HG03432 (cell line): ENCODE measurements around the gene GIPC1.
A peak's percentile ranks its signal among the peaks of the same experiment; 100 is the strongest.
"Not testable (repeated sequence)": the region's sequence is repeated elsewhere in the genome, so short reads cannot be mapped to it uniquely, and the experiment has no call there.

Source experiments
- ATAC-seq: cut with Tn5 transposase; IDR thresholded peaks from one replicate; pipeline ENCODE4 v1.9.1; 2021; ENCODE audit warnings: mild to moderate bottlenecking, moderate library complexity; ENCODE audit not compliant: unreplicated experiment

Gene GIPC1

DNA sequence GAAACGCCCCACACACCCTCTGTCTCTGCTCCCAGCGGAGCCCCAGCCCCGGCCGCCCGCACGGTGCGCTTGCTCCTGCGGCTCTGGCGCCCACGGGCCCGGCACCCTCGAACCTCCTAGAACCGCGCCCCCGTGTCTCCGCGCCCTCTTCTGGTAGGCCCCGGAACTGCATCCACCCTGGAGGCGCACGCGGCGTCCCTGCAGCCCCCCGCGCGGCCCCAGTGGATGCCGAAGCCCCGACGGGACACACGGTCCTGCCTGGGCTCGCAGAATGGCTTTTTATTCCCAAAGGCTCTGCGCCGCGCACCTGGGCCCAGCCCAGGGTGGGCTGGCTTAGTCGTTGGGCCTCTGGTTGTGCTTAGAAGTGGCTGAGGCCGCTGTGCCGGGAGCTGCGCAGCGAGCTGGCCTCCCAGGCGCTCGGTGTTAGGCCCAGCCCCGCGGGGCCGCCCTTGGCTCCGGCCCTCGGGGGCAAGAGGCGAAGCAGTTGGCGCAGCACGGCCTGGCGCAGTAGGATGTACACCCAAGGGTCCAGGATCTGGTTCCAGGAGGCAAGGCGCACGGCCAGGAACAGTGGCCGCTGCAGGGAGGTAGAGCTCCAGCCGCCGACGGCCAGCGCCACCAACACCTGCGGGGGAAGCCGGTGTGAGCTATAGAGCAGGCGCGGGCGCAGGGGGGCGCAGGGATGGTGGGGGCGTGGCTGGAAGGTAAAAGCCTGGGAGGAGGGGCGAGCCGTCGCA lies 23.6 kb downstream of the GIPC1 start:
- ATAC-seq: no peak

DNA sequence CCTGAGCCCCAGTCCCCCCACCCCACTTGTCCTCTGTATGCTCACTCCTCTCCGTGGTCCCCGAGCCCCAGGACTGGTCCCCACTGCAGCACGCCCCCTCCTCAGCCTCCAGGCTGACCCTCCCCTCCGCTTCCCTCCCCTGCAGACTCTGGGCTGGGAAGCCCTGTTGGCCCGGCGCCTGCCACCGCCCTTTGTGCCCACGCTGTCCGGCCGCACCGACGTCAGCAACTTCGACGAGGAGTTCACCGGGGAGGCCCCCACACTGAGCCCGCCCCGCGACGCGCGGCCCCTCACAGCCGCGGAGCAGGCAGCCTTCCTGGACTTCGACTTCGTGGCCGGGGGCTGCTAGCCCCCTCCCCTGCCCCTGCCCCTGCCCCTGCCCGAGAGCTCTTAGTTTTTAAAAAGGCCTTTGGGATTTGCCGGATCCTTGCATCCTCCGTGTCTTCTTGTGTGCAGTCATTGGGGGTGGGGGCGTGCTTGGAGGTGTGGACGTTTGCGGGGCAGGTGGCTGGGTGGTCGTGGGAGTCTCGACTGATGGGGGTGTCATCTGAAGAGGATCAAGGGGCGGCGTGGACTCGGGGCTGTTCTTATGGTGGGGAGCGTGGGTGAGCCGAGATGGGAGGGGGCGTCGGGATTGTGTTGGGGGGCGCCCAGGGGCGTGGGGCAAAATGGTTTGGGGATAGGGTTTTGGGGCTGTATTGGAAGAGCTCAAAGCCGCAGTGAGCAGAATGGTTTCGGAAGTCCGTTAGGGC lies 24.3 kb downstream of the GIPC1 start:
- ATAC-seq: no peak

DNA sequence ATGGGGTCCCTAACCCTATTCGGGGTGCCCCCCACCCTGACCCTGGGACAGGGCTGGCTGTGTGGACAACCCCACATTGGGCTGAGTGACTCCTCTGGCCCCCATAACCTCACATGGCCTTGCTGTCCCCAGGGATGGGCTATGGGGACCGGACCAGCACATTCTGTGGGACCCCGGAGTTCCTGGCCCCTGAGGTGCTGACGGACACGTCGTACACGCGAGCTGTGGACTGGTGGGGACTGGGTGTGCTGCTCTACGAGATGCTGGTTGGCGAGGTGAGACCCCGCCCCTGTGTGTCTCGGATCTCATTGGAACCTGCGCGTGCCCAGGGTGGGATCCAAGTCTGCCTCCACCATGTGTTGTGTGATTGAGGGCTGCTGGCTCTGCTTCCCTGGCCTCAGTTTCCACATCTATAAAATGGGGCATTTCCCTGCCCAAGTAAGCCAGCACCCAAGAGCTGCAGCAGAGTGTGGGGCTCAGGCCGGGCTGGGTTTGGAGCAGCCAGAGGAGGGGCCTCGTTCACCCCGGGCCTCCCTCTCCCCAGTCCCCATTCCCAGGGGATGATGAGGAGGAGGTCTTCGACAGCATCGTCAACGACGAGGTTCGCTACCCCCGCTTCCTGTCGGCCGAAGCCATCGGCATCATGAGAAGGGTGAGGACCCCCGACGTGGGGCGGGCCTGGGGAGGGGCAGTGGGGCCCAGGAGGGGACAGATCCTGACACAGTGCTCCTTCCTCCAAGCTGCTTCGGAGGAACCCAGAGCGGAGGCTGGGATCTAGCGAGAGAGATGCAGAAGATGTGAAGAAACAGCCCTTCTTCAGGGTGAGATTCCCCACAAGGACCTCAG lies 25.7 kb downstream of the GIPC1 start:
- ATAC-seq: no peak

- no peak for ATAC-seq
Measured at GRCh38 chr19:14467816-14468215, 28.1 kb downstream of the GIPC1 start.

DNA sequence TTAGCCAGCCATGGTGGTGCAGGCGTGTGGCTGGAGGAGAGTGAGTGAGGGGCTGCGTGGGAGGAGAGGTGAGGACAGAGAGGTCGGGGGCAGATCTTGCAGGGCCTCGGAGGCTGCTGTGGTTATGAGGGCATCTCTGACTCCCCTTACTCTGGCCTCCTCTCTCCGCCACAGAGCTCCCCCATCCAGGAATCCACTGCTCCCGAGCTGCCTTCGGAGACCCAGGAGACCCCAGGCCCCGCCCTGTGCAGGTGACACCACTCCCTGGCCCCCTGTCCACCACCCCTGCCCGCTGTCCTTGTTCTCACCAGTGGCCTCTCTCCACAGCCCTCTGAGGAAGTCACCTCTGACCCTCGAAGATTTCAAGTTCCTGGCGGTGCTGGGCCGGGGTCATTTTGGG lies 28.5 kb downstream of the GIPC1 start:
- no peak for ATAC-seq

GRCh38 chr19:14463747-14464146 lies 32.2 kb downstream of the GIPC1 start:
- no peak for ATAC-seq

DNA sequence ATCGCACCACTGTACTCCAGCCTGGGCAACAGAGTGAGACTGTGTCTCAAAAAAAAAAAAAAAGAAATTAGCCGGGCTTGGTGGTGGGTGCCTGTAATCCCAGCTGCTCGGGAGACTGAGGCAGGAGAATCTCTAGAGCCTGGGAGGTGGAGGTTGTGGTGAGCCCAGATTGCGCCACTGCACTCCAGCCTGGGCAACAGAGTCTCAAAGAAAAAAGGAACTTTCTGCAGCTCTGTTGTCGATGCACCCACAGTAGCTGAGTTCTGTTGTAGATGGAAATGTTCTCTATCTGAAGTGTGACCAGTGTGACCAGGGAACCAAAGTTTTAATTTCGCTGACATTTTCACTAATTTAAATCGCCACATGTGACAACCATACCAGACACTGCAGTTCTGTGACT lies 33.5 kb downstream of the GIPC1 start:
- not testable (repeated sequence) for ATAC-seq

DNA sequence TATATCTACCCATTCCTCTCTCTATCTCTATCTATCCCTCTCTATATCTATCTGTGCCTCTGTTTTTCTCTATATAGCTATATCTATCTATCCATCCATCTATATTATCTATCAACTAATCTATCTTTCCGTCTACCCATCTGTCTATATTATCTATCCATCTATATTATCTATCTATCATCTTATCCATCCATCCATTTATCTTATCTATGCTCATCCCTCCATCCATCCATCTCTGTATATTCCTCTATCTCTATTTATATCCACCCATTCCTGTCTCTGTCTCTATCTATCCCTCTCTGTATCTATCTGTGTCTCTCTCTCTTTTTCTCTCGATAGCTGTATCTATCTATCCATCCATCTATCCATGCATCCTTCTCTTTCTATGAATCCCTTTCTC lies 35.0 kb downstream of the GIPC1 start:
- no peak for ATAC-seq

GRCh38 chr19:14459703-14460102 lies 36.2 kb downstream of the GIPC1 start:
- no peak for ATAC-seq

- ATAC-seq: not testable (repeated sequence)
Measured at GRCh38 chr19:14452303-14452702, 43.6 kb downstream of the GIPC1 start.

GRCh38 chr19:14450876-14451275 lies 45.1 kb downstream of the GIPC1 start:
- no peak for ATAC-seq

GRCh38 chr19:14450168-14450874 lies 45.6 kb downstream of the GIPC1 start:
- no peak for ATAC-seq

DNA sequence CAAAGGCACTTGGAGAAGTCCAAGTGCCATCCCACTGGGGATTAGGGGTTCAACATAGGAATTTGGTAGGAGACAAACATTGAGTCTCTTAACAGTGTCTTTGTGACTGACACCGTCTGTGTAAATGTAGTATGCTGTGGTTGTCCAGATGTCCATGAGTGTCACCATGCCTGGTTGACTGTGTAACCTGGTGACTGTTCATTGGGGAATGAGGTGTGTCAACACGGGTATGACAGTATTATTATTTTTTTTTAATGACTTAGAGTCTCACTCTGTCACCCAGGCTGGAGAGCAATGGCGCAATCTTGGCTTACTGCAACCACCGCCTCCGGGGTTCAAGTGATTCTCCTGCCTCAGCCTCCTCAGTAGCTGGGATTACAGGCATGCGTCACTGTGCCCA lies 46.6 kb downstream of the GIPC1 start:
- ATAC-seq: no peak

DNA sequence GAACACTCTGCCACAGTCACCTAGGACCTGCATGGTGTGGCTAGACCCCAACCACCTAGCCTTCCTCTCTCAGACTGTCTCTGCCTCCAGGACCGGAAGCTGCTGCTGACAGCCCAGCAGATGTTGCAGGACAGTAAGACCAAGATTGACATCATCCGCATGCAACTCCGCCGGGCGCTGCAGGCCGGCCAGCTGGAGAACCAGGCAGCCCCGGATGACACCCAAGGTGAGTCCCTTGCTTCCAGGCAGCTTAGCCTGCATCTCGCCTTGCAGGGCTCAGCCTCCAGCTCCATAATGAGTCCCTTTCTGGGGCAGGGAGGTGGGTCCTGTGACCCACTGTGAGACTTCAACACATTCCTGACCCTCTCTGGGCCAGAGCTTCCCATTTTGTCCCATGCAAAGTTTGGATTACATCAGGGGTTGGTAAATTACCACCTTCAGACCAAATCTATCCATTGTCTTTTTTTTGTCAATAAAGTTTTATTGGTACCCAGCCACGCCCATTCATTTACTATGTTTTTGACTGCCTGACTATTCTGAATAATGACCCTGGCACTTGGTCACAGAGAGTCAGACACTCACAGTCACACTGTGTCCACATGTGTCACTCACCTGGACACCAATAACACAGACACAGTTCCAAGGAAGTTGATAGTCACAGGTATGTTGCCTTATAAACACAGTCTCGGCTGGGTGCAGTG lies 49.4 kb downstream of the GIPC1 start:
- no peak for ATAC-seq

DNA sequence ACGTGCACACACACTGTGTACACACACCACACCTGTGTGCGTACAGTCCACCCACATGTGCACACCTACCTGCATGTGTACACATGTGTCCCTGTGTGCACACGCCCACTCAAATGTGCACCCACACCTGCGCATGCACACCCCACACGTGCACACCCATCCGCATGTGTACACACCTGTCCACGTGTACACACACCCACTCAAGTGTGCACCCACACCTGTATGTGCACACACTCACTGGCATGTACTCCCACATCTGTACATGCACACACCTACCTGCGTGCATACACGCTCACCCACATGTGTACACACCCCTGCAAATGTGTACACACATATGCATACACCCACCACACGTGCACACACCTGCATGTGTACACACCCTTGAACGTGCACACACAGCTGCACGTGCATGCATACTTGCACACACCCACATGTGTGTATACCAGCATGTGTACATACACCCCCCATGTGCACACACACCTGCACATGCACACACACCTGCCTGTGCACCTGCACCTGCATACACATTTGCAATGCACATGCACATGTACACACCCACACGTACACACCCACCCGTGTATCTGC lies 52.2 kb downstream of the GIPC1 start:
- ATAC-seq: no peak

DNA sequence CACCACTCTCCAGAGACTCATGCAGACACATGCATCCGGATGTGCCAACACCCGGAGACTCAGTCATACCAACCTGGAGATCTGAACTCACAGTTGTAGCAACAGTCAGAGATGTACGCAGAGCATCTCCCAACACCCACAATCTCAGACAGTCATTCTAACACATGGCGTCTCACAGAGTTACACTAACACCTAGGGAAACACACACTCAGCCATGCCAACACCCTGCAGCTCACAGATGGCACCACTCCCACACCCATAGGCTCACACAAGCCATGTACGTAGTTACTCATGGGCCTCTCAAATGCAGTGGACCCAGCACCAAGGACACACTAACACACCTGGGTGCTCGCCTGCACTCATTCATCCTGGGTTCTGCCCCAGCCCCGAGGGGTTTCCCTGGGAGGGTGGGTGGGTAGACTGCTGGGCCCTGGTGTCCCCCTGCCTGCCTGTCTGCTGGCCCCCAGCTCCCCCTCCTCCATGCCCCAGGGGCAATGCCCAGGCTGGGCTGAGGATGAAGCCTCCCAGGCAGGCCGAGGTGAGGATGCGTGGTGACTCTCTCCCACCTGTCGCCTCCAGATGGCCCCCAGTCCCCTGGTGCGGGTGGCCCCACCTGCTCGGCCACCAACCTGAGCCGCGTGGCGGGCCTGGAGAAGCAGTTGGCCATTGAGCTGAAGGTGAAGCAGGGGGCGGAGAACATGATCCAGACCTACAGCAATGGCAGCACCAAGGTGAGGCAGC lies 52.9 kb downstream of the GIPC1 start:
- ATAC-seq: no peak

- no peak for ATAC-seq
Measured at GRCh38 chr19:14441041-14441938, 54.6 kb downstream of the GIPC1 start.

DNA sequence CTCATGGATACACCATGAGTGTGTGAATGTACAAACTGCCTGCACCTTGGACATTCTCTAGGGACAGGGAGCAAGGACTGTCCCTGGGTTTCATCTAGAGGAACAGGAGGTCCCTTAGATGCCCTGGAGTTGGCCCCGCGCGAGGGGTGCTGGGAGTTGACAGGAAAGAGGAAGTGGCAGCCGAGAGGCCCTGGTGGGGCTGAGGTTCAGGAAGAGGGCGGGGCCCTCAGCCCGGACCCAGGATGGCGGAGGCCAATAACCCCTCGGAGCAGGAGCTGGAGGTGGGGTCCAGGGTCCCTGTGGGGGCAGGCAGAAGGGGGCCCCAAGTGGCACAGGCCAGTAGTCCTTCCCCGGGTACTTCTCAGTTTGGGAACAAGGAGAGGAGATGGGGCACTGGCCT lies 55.9 kb downstream of the GIPC1 start:
- ATAC-seq: peak; percentile 82
